GM10847 (cell line): Measurements from ENCODE around the gene WSCD2.

Source experiments
- POLR2A ChIP-seq: IDR thresholded peaks from 2 replicates; pipeline ENCODE4 v1.6.1; 2011; ENCODE audit not compliant: insufficient read length; ENCODE audit errors: extremely low read depth

Gene WSCD2

DNA sequence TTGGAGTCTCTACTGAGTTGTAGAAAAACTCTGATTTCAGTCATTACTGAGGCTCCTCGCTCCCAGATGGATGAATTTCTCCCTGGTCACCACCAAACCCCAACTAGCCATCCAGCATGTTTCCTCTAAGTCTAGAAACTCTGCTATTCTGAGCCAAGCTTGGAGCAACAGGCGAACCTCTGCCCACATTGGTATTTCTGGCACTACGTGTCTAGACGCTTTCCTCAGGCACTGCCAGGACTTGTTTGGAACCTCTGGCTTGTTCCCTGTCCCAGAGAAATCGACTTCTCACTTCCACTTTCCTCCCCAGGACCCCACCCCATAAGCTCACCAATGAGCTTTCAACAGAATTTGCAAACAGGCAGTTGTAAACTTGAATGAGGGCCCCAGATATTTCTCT is 27.6 kb downstream of the WSCD2 start:
- no peak for TF ChIP-seq POLR2A

DNA sequence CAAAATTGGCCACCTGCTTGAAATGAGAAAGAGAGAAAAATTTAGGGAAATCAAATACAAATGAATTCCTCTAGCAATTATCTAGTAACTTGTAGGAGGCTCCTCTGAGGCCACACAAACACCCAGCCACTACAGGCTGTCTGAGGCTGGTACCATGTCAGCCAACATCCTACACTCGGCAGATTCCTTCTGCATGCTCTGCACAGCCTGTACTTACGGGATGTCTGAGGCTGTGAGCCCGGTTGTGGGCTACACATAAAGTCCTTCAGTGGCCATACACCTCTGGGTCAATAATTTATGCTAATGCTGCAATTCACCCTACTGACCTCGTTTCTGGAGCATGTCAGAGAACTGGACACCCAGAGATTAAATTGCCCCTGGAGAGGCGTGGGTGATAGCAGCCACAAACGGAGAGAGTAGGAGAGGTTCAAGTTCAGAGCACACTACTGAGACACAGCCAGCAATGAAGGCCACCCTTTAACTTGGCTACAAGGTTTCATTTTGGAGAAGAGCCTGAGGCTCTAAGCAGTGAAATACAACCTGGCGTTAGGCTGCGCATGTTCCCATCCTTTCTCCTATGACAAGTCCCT is 28.9 kb downstream of the WSCD2 start:
- TF ChIP-seq POLR2A, result no peak

DNA sequence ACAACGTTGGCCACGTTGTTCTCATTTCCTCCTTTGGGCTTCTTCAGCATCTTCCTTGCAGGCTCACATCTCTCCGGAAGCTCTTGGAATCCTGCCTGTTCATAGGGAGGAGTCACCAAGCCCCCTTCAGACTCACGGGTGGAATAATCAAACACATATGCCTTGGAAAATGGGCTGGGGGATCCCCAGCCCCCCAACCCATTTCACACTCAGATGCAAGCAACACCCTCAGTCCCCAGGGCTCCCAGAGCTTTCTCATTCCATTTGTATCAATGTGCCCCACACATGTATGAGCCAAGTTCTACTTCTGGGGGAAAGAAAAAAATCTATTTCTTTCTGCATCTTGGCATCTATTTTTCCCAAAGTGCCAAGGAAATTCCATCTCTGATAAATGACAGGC is 33.1 kb downstream of the WSCD2 start:
- TF ChIP-seq POLR2A, result no peak

DNA sequence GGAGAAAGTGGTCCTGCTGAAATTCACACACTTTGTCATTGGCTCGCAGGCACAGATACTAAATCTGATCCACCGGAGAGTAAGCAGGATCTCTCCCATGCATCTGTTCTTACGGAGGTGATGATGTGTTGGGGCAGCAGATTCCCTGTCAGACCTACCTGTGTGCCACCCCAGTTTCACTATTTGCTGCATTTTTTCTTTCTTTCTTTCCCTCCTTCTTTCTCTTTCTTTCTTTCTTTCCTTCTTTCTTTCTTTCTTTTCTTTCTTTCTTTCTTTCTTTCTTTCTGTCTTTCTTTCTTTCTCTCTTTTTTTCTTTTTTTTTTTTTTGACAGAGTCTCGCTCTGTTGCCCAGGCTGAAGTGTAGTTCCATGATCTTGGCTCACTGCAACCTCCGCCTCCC is 37.4 kb downstream of the WSCD2 start:
- TF ChIP-seq POLR2A, result no peak

DNA sequence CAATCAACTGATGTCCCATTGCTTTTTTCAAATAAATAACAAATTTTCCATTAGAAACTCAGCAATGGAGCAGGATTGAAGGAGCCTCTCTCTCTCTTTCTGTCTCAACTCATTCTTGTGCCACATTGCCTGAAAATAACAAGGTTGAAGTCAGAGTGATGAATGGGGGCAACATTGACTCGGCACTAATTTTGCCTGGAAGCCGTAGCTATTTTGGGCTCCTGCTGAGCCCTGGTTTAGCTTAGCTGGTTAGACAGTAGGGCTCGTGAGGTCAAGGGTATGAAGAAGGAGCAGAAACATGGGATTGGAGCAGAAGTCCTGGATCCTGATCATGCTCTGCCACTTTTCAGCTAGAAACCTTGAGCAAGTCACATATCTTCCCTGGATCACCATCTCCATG is 38.9 kb downstream of the WSCD2 start:
- TF ChIP-seq POLR2A, result no peak

DNA sequence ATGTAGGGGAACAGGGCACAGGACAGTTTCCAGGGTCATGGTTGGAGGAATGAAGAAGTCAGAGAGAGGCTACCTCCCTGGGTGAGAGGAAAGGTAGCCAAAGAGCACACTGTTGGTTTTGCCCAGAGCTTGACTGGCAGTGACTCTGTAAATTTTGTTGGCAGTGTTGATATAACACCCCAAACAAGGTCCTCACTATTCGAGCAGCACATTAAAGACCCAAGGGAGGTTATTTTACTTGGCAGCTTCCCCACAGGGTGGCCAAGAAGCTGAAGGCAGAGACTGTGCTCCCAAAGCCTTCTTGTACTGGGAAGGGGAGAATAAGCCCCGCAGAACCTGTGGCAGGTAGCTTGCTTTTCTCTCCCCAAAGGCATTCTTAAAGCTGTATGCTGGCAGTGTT is 40.6 kb downstream of the WSCD2 start:
- TF ChIP-seq POLR2A, result no peak

DNA sequence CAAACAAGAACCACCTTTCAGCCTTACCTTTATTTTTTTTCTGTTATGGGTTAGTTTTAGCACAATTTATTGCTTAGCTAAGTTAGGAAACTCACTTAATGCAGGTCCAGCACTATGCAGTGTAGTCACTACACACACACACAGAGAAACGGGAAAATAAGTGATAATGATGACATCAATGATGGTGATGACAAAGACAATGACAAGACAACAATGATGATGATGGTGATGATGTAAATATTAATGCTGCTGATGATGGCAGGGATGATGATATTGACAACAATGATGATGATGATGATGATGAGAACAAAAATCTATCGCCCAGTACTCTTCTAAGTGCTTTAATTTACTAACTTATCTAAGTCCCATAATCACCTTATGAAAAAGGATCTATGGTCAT is 41.1 kb downstream of the WSCD2 start:
- no peak for TF ChIP-seq POLR2A

DNA sequence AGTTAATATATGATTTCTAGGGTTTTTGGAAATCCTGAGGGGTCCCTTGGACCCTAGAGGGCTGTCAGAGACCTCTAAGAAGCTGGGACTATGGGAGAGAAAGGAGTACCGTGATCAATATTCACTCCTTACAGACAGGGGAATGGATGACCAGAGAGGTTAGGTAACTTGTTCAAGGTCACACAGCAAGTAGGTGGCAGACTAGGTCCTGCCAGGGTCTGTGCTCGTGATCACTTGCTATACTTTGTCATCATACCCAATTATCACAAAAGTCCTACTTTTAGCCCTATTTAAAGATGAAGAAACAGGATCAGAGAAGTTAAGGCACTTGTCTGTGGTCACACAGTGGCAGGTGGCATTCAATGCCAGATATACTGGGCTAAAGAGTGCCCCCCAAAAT is 42.9 kb downstream of the WSCD2 start:
- TF ChIP-seq POLR2A, result no peak

DNA sequence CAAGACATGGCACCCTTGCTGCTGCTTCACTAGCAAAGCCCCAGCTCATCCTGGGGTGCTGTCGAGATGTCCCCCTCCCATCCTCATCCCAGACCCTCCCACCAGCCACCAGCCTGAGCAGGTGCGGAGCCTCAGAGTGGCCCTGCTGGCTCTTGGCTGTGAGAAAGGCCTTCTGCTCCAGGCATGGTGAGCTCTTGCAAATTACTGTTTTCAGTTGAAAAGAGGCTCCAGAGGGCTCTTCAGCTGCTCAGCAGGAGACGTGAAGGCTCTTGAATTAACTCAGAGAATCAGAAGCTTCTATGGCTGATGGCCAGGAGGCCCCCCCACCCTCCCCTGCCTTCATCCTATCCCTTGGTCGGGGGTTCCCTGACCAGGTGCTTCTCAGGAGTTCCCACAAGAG is 44.1 kb downstream of the WSCD2 start:
- TF ChIP-seq POLR2A, result no peak

DNA sequence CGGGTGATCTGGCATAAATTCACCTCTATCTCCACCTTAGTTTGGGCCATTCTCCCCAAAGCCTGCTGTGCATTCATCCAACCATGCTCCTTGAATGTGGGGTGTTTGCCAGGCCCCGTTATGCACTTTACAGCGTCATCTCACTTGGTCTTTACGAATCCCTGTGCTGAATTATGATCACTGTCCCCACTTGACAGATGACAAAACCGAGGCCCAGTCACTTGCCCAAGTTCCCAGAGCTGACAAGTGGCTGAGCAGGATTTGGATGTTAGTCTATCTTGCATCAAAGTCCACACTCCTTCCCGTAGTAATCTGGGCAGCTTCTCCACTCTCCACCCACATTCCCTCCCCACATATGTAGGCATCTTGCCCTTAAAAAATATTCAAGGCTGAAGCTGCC is 44.8 kb downstream of the WSCD2 start:
- TF ChIP-seq POLR2A, result no peak

DNA sequence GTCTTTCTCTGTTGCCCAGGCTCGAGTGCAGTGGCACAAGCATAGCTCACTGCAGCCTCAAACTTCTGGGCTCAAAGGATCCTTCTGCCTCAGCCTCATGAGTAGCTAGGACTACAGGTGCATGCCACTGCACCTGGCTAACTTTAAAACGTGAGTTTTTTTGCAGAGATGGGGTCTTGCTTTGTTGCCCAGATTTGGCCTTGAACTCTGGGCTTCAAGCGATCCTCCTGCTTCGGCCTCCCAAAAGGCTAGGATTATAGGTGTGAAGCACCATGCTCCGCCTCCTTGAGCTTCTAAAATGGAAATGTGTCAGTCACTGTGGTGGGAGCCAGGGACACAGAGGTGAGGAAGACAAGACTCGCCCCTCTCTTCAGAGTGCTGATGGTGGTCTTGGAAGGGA is 45.6 kb downstream of the WSCD2 start:
- TF ChIP-seq POLR2A, result no peak

DNA sequence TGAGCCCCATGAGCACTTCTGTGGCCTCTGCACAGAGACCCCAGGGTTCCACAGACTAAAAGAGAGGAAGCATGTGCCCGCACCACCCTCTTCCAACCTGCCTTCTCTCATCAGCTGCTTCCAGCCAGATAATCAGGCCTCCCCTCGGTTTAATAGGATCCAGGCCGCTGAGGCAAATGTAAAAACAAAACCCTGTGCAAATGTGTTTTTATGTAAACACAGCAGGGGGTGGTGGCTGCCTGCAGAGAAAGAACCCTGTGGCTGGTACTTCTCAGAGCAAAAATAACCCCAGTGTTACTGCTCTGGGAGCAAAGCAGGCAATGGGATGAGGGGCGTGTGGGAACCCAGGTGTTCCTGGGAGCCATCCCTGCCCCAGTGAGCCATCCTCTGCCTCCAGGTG is 46.2 kb downstream of the WSCD2 start:
- TF ChIP-seq POLR2A, result no peak

DNA sequence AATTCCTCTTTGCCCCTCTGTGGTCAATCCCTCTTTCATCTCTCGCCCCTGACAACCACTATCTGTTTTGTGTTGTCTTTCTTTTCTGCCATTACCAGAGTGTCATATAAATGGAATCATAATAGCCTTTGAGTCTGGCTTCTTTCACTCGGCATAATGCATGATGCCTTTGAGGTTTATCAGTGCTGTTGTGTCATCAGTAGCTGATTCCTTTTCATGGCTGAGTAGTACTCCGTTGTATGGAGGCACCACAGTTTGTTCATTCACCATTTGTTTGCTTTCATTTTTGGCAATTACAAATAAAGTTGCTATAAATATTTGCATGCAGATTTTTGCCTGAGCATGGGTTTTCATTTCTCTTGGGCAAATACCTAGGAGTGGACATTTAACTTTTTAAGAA is 47.2 kb downstream of the WSCD2 start:
- no peak for TF ChIP-seq POLR2A

DNA sequence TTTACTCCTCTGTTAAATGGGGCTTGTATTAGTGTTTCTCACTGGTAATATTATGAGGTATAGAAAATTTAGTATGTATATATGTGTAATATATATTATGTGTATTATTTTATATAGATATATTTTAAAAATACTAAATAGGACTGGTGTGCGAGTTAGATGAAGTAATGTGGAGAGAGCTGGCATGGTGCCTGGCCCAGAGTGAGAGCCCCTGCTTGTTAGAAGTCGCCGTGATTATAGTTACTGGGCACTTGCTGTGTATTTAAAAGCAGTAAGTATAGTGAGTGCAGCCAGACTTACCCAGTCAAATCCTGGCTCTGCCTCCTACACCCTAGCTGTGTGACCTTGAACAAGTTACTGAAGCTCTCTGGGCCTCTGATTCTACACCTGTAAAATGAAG is 48.0 kb downstream of the WSCD2 start:
- TF ChIP-seq POLR2A, result no peak

DNA sequence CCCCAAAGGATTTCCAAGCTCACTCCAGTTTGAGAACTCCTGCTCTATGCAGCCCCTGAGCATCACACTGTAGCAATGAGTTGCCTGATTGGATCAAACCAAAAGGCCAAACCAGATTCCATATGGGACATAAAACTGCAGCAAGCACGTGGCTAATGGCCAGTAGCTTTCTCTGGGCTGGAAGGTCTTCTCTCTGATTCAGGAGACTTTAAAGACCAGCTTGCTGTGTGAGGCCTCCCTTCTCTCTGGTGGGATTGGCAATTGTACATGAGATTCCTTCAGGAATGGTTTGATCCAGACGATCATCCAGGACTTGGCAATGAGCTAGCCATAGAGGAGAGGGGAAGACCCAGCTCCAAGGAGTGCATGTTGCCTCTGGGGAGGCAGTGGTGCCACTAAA is 50.2 kb downstream of the WSCD2 start:
- TF ChIP-seq POLR2A, result no peak

DNA sequence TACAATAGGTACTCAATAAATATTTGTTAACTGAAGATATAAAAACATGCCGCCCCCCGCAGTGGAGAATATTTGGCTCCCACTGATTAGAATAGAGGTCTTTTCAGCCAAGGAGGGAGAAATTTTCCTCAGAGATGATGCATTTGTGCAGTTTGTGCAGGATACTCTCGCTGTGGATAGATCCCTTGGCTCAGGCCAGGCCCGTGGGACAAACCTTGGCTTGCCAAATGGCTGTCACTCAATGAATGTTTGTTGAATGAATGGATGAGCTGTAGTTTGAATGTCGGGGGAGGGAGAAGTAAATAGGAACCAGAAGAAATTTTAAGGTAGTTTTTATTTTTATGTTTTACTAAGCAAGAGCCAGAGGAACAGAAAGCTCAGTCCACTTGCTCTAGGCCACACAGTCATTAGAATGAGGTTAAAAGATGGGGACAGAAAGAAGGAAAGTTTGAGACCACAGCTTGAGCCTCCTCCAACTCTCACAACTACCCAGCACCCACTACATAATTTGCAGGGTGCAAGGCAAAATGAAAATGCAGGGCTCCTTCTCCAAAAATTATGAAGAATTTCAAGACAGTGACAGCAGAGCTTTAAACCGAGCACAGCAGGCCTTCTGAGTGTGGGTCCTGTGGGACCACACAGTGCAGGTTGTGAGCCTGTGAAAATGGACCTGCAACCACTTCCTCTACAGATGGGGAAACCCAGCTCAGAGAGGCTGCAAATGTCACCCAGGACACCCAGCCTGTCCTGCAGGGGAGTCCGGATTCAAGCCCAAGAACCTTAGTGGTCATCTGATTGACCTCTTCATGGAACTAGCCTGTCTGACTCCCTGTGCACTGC is 51.4 kb downstream of the WSCD2 start:
- no peak for TF ChIP-seq POLR2A

DNA sequence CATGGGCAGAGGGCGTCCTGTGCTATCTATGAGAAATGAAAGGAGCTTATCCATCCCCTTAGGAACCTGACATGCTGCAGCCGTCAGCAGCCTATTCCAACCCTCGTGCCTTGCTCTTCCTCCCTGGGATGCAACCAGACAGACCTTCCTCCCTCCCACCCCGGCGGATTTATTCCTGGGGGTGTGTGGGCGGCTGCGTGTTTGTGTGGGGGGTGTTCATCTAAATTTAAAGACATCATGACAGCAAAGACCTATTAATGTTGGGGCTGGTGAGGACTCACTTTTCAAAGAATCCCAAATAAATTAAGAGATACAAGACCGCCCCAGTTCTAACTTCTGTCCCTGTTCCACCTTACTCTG is 52.0 kb downstream of the WSCD2 start:
- no peak for TF ChIP-seq POLR2A
